Lower leg skin (tissue), 3 donors: ENCODE data around the gene CTSF.

Source experiments
- CTCF ChIP-seq, 3 donors: fragments of 450-650 bp; IDR thresholded peaks; one replicate each; pipeline ENCODE4 v1.5.1; 2016; ENCODE audit warnings: antibody characterized with exemption in 3 of 3, mild to moderate bottlenecking in 3 of 3, moderate library complexity in 2 of 3
- POLR2A ChIP-seq, 2 donors: fragments of 450-650 bp; IDR thresholded peaks; one replicate each; pipeline ENCODE4 v1.6.1; 2016 to 2017; ENCODE audit warnings: antibody characterized with exemption in 2 of 2, mild to moderate bottlenecking in 1 of 2, moderate library complexity in 1 of 2

- TF ChIP-seq POLR2A (IDR thresholded peaks at IDR 0.05) (no peak), CTCF (IDR thresholded peaks at IDR 0.05) (no peak)
Measured at GRCh38 chr11:66600631-66601233, 32.3 kb upstream of the CTSF start.
